Neural cell (in vitro differentiated cells): ENCODE data around the gene FBXL22.

Experiments
- EP300 ChIP-seq: fragments of 450-650 bp; conservative IDR thresholded peaks from 2 replicates; pipeline ENCODE4 v1.6.1; 2014; ENCODE audit warnings: antibody characterized with exemption, mild to moderate bottlenecking, moderate library complexity; ENCODE audit not compliant: poor library complexity, severe bottlenecking
- EZH2 ChIP-seq: fragments of 200-600, 300-800 bp; shearing (Covaris generic), sonication (generic); IDR thresholded peaks from 2 replicates; pipeline ENCODE4 v1.6.1; 2014; ENCODE audit warnings: antibody characterized with exemption, low read length, borderline replicate concordance, mild to moderate bottlenecking; ENCODE audit not compliant: insufficient read depth, poor library complexity, severe bottlenecking
- MXI1 ChIP-seq: fragments of 450-650 bp; conservative IDR thresholded peaks from 2 replicates; pipeline ENCODE4 v1.6.1; 2014; ENCODE audit warnings: antibody characterized with exemption, mild to moderate bottlenecking; ENCODE audit not compliant: poor library complexity, severe bottlenecking
- POLR2AphosphoS5 ChIP-seq: IDR thresholded peaks from 2 replicates; pipeline ENCODE4 v1.6.1; 2012
- RAD21 ChIP-seq: fragments of 450-650 bp; conservative IDR thresholded peaks from 2 replicates; pipeline ENCODE4 v1.6.1; 2014; ENCODE audit warnings: antibody characterized with exemption, mild to moderate bottlenecking, moderate library complexity
- SMC3 ChIP-seq: fragments of 450-650 bp; conservative IDR thresholded peaks from 2 replicates; pipeline ENCODE4 v1.6.1; 2014; ENCODE audit warnings: antibody characterized with exemption, mild to moderate bottlenecking, moderate library complexity; ENCODE audit not compliant: poor library complexity
- TAF1 ChIP-seq: IDR thresholded peaks from 2 replicates; pipeline ENCODE4 v1.6.1; 2012; ENCODE audit warnings: low read depth
- TF ChIP-seq, protein P1 (sequence below): fragments of 450-650 bp; IDR thresholded peaks from 2 replicates; pipeline ENCODE4 v1.5.1; 2014; ENCODE audit warnings: antibody characterized with exemption, mild to moderate bottlenecking, moderate library complexity; ENCODE audit not compliant: poor library complexity, severe bottlenecking

- TF ChIP-seq TAF1: no peak
- TF ChIP-seq, protein P1, sequence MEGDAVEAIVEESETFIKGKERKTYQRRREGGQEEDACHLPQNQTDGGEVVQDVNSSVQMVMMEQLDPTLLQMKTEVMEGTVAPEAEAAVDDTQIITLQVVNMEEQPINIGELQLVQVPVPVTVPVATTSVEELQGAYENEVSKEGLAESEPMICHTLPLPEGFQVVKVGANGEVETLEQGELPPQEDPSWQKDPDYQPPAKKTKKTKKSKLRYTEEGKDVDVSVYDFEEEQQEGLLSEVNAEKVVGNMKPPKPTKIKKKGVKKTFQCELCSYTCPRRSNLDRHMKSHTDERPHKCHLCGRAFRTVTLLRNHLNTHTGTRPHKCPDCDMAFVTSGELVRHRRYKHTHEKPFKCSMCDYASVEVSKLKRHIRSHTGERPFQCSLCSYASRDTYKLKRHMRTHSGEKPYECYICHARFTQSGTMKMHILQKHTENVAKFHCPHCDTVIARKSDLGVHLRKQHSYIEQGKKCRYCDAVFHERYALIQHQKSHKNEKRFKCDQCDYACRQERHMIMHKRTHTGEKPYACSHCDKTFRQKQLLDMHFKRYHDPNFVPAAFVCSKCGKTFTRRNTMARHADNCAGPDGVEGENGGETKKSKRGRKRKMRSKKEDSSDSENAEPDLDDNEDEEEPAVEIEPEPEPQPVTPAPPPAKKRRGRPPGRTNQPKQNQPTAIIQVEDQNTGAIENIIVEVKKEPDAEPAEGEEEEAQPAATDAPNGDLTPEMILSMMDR: no peak
- TF ChIP-seq EP300: no peak
- no peak for TF ChIP-seq EZH2
- no peak for TF ChIP-seq POLR2AphosphoS5
- TF ChIP-seq RAD21: no peak
- TF ChIP-seq MXI1: no peak
- no peak for TF ChIP-seq SMC3
Measured at GRCh38 chr15:63597821-63598220, 634 bp downstream of the FBXL22 start.
